Activated CD4-positive, alpha-beta memory T cell treated with anti-CD3 and anti-CD28 coated beads, Interleukin-2, amount 10 ng/mL, durations not matched to agents 7 days and 5 days (primary cell): ENCODE results near the gene TANGO2. TPM values are rescaled to one million over a fixed set of nuclear protein-coding genes. Genes with fewer than 3 reads are reported as not detected.

Experiments used
- CTCF ChIA-PET: fragments of 350-600 bp; sonication (Branson Sonifier 250); formaldehyde crosslinking; loops from one replicate; lab custom pipeline; 2021; ENCODE audit warnings: antibody characterized with exemption, inconsistent platforms; lab: Charles Lee
- POLR2A ChIA-PET: fragments of 350-600 bp; sonication (Branson Sonifier 250); formaldehyde crosslinking; loops from one replicate; lab custom pipeline; 2021; ENCODE audit warnings: antibody characterized with exemption; lab: Charles Lee
- DNase-seq: peaks from one replicate; pipeline ENCODE4 v3.0.0-alpha.2; 2020
- H3K27ac Mint-ChIP-seq: one replicate; pipeline ENCODE4 v1.8.0; 2021; ENCODE audit warnings: mild to moderate bottlenecking, mixed read lengths
- H3K27me3 Mint-ChIP-seq: one replicate; pipeline ENCODE4 v1.8.0; 2021; ENCODE audit warnings: mixed read lengths
- H3K36me3 Mint-ChIP-seq: one replicate; pipeline ENCODE4 v1.8.0; 2021; ENCODE audit warnings: low read depth, mixed read lengths
- H3K4me1 Mint-ChIP-seq: one replicate; pipeline ENCODE4 v1.8.0; 2021; ENCODE audit warnings: mixed read lengths
- H3K4me3 Mint-ChIP-seq: one replicate; pipeline ENCODE4 v1.8.0; 2021; ENCODE audit warnings: mild to moderate bottlenecking, mixed read lengths
- H3K9me3 Mint-ChIP-seq: one replicate; pipeline ENCODE4 v1.8.0; 2021; ENCODE audit warnings: mixed read lengths
- total RNA-seq, 2 experiments: library from RNA; stranded (reverse); gene quantifications; one replicate each; pipeline ENCODE4 v1.2.3, GENCODE V29; 2021

Gene TANGO2
- total RNA-seq, 2 experiments from 2014 or later = 39.1 to 44.5 TPM

GRCh38 chr22:20033045-20033706 lies 12.3 kb downstream of the TANGO2 start:
- H3K4me1 Mint-ChIP-seq = peaks cover 58% of the 10 kb centered on the region
- H3K36me3 Mint-ChIP-seq = peaks cover 25% of the 10 kb centered on the region
- POLR2A ChIA-PET = interaction anchor here (1.0 to 3.8 kb wide), 3 partner anchors 12 to 84 kb away, joined by 3 to 41 read pairs (median 4); partner anchors contain the start of genes TANGO2 and TRMT2A

GRCh38 chr22:20034143-20034542 lies 13.2 kb downstream of the TANGO2 start:
- Mint-ChIP-seq H3K36me3 (peaks cover 25% of the 10 kb centered on the region), H3K9me3 (no peaks in the 10 kb centered on the region), H3K27me3 (no peaks in the 10 kb centered on the region), H3K27ac (peak overlapping the region; percentile 35), H3K4me1 (peaks cover 58% of the 10 kb centered on the region), H3K4me3 (no peak overlapping the region)
- DNase-seq = no peak
- ChIA-PET CTCF (interaction anchor here (0.6 kb wide), 1 partner anchor 30 kb away, joined by 3 read pairs; no protein-coding TSS in a partner anchor), POLR2A (interaction anchor here (0.9 to 3.8 kb wide), 4 partner anchors 11 to 83 kb away, joined by 3 to 41 read pairs (median 4); partner anchors contain the start of genes TANGO2 and TRMT2A)

More at GRCh38 chr22:20033045-20033706, 12.3 kb downstream of the TANGO2 start:
- DNase-seq = no peak
- Mint-ChIP-seq H3K27me3 (no peaks in the 10 kb centered on the region), H3K9me3 (no peaks in the 10 kb centered on the region), H3K4me3 (no peak overlapping the region), H3K27ac (peak overlapping the region; percentile 74)
- CTCF ChIA-PET = no interaction called here

- ChIA-PET POLR2A (interaction anchor here (0.6 to 1.0 kb wide), 2 partner anchors 15 kb away, joined by 3 read pairs; partner anchors contain the start of gene TANGO2), CTCF (interaction anchor here (0.6 kb wide), 2 partner anchors 87 to 257 kb away, joined by 3 read pairs; no protein-coding TSS in a partner anchor)
- no peaks in the 10 kb centered on the region for H3K9me3 Mint-ChIP-seq
- no peak overlapping the region for H3K27ac Mint-ChIP-seq
- no peaks in the 10 kb centered on the region for H3K27me3 Mint-ChIP-seq
- H3K4me1 Mint-ChIP-seq = peaks cover 58% of the 10 kb centered on the region
- no peak for DNase-seq
- H3K4me3 Mint-ChIP-seq = no peak overlapping the region
- peaks cover 35% of the 10 kb centered on the region for H3K36me3 Mint-ChIP-seq
These were observed 14.6 kb downstream of the TANGO2 start for GRCh38 chr22:20035375-20036083.

GRCh38 chr22:20036084-20036482 lies 15.2 kb downstream of the TANGO2 start:
- H3K4me1 Mint-ChIP-seq = peaks cover 57% of the 10 kb centered on the region
- no peaks in the 10 kb centered on the region for H3K9me3 Mint-ChIP-seq
- ChIA-PET POLR2A (interaction anchor here (1.0 kb wide), 1 partner anchor 16 kb away, joined by 3 read pairs; no protein-coding TSS in a partner anchor), CTCF (no interaction called here)
- H3K27me3 Mint-ChIP-seq = no peaks in the 10 kb centered on the region
- no peak overlapping the region for H3K27ac Mint-ChIP-seq
- peaks cover 35% of the 10 kb centered on the region for H3K36me3 Mint-ChIP-seq
- DNase-seq = no peak
- no peak overlapping the region for H3K4me3 Mint-ChIP-seq

- peaks cover 35% of the 10 kb centered on the region for H3K36me3 Mint-ChIP-seq
- POLR2A ChIA-PET = no interaction called here
- H3K4me3 Mint-ChIP-seq = no peak overlapping the region
- H3K4me1 Mint-ChIP-seq = peaks cover 50% of the 10 kb centered on the region
- no peaks in the 10 kb centered on the region for H3K27me3 Mint-ChIP-seq
- H3K9me3 Mint-ChIP-seq = no peaks in the 10 kb centered on the region
- no peak overlapping the region for H3K27ac Mint-ChIP-seq
- no peak for DNase-seq
- CTCF ChIA-PET = no interaction called here
These were observed 15.9 kb downstream of the TANGO2 start for GRCh38 chr22:20036535-20037392.

- Mint-ChIP-seq H3K27ac (no peak overlapping the region), H3K27me3 (no peaks in the 10 kb centered on the region), H3K4me1 (peaks cover 44% of the 10 kb centered on the region), H3K4me3 (no peak overlapping the region), H3K36me3 (peaks cover 33% of the 10 kb centered on the region), H3K9me3 (no peaks in the 10 kb centered on the region)
- CTCF ChIA-PET = no interaction called here
- POLR2A ChIA-PET = no interaction called here
- DNase-seq = no peak
These were observed 16.5 kb downstream of the TANGO2 start for GRCh38 chr22:20037419-20037818.

GRCh38 chr22:20038574-20038973 lies 17.7 kb downstream of the TANGO2 start:
- peaks cover 34% of the 10 kb centered on the region for H3K4me1 Mint-ChIP-seq
- H3K27me3 Mint-ChIP-seq = no peaks in the 10 kb centered on the region
- H3K27ac Mint-ChIP-seq = no peak overlapping the region
- H3K9me3 Mint-ChIP-seq = no peaks in the 10 kb centered on the region
- H3K36me3 Mint-ChIP-seq = peaks cover 36% of the 10 kb centered on the region
- H3K4me3 Mint-ChIP-seq = no peak overlapping the region
- POLR2A ChIA-PET = no interaction called here
- CTCF ChIA-PET = interaction anchor here (0.6 kb wide), 1 partner anchor 82 kb away, joined by 3 read pairs; no protein-coding TSS in a partner anchor
- DNase-seq = no peak

GRCh38 chr22:20039683-20040325 lies 18.9 kb downstream of the TANGO2 start:
- Mint-ChIP-seq H3K9me3 (no peaks in the 10 kb centered on the region), H3K36me3 (peaks cover 38% of the 10 kb centered on the region), H3K4me3 (no peak overlapping the region), H3K27ac (no peak overlapping the region), H3K4me1 (peaks cover 23% of the 10 kb centered on the region), H3K27me3 (no peaks in the 10 kb centered on the region)
- DNase-seq = no peak
- ChIA-PET POLR2A (interaction anchor here (1.2 kb wide), 1 partner anchor 19 kb away, joined by 3 read pairs; the partner anchor contains the start of gene TANGO2), CTCF (no interaction called here)

GRCh38 chr22:20040327-20041200 lies 19.7 kb downstream of the TANGO2 start:
- no peak for DNase-seq
- no peaks in the 10 kb centered on the region for H3K27me3 Mint-ChIP-seq

GRCh38 chr22:20043057-20043996 lies 22.4 kb downstream of the TANGO2 start:
- Mint-ChIP-seq H3K9me3 (peaks cover 6% of the 10 kb centered on the region), H3K4me3 (no peak overlapping the region), H3K27me3 (no peaks in the 10 kb centered on the region), H3K27ac (no peak overlapping the region), H3K4me1 (peaks cover 2% of the 10 kb centered on the region), H3K36me3 (peaks cover 45% of the 10 kb centered on the region)
- no peak for DNase-seq
- ChIA-PET CTCF (no interaction called here), POLR2A (no interaction called here)

More at GRCh38 chr22:20040327-20041200, 19.7 kb downstream of the TANGO2 start:
- H3K4me1 Mint-ChIP-seq = peaks cover 16% of the 10 kb centered on the region
- H3K4me3 Mint-ChIP-seq = no peak overlapping the region
- H3K36me3 Mint-ChIP-seq = peaks cover 38% of the 10 kb centered on the region
- H3K9me3 Mint-ChIP-seq = no peaks in the 10 kb centered on the region
- CTCF ChIA-PET = no interaction called here
- POLR2A ChIA-PET = interaction anchor here (1.2 kb wide), 1 partner anchor 19 kb away, joined by 3 read pairs; the partner anchor contains the start of gene TANGO2
- no peak overlapping the region for H3K27ac Mint-ChIP-seq

- ChIA-PET CTCF (no interaction called here), POLR2A (no interaction called here)
- Mint-ChIP-seq H3K9me3 (peaks cover 10% of the 10 kb centered on the region), H3K27me3 (no peaks in the 10 kb centered on the region), H3K4me1 (peaks cover 2% of the 10 kb centered on the region), H3K4me3 (no peak overlapping the region), H3K36me3 (peaks cover 52% of the 10 kb centered on the region), H3K27ac (no peak overlapping the region)
- no peak for DNase-seq
These were observed 23.1 kb downstream of the TANGO2 start for GRCh38 chr22:20043997-20044342.
